HUES6 (cell line): Measurements from ENCODE around the gene F11R.
"Not testable (repeated sequence)": the region's sequence is repeated elsewhere in the genome, so short reads cannot be mapped to it uniquely, and the experiment has no call there.

ENCODE experiments used
- H3K27ac ChIP-seq: 2 replicates; pipeline ENCODE4 v1.7.0; 2013; ENCODE audit warnings: low read depth, mild to moderate bottlenecking, low read length, inconsistent platforms
- H3K27me3 ChIP-seq: 2 replicates; pipeline ENCODE4 v1.6.1; 2013; ENCODE audit warnings: low read length; ENCODE audit not compliant: control insufficient read depth, insufficient read depth
- H3K36me3 ChIP-seq: 2 replicates; pipeline ENCODE4 v1.6.1; 2013; ENCODE audit warnings: low read length; ENCODE audit not compliant: control insufficient read depth, insufficient read depth
- H3K4me1 ChIP-seq: 2 replicates; pipeline ENCODE4 v1.6.1; 2013; ENCODE audit warnings: low read length; ENCODE audit not compliant: control insufficient read depth, insufficient read depth
- H3K4me3 ChIP-seq: 2 replicates; pipeline ENCODE4 v1.5.1; 2013; ENCODE audit warnings: low read depth, low read length
- H3K9ac ChIP-seq: one replicate; pipeline ENCODE4 v1.6.1; 2013; ENCODE audit warnings: mild to moderate bottlenecking, low read length
- H3K9me3 ChIP-seq: 2 replicates; pipeline ENCODE4 v1.6.1; 2013; ENCODE audit warnings: low read depth, low read length; ENCODE audit not compliant: control insufficient read depth, insufficient read depth

Gene F11R

GRCh38 chr1:161039154-161039545, 18.2 kb upstream of the F11R start:
- no peaks in the 10 kb centered on the region for H3K27me3 ChIP-seq
- H3K36me3 ChIP-seq: peaks cover 35% of the 10 kb centered on the region
- H3K4me3 ChIP-seq: peak overlapping the region; percentile 83
- no peak overlapping the region for H3K27ac ChIP-seq
- H3K9me3 ChIP-seq: no peaks in the 10 kb centered on the region
- no peak overlapping the region for H3K9ac ChIP-seq
- peaks cover 10% of the 10 kb centered on the region; the same call in 1 of the 2 replicates for H3K4me1 ChIP-seq

- Histone ChIP-seq H3K9me3 (no peaks in the 10 kb centered on the region), H3K27ac (no peak within 1 kb of the TSS), H3K4me1 (peaks cover 10% of the 10 kb centered on the region; the same call in 1 of the 2 replicates), H3K4me3 (peak within 1 kb of the TSS; percentile 83), H3K9ac (peak within 1 kb of the TSS; percentile 68), H3K36me3 (peaks cover 35% of the 10 kb centered on the region), H3K27me3 (no peaks in the 10 kb centered on the region)
Measured at GRCh38 chr1:161038523-161039153, 17.7 kb upstream of the F11R start, which contains the start of gene TSTD1. Gene TSTD1 (minus strand): TSS chr1:161038964. CDS start chr1:161038889, 75 bp downstream.

GRCh38 chr1:161037661-161038522, 16.9 kb upstream of the F11R start:
- Histone ChIP-seq H3K36me3 (peaks cover 35% of the 10 kb centered on the region), H3K4me1 (peaks cover 10% of the 10 kb centered on the region; the same call in 1 of the 2 replicates), H3K27ac (no peak overlapping the region), H3K27me3 (no peaks in the 10 kb centered on the region), H3K9me3 (no peaks in the 10 kb centered on the region), H3K9ac (peak overlapping the region; percentile 68), H3K4me3 (peak overlapping the region; percentile 83)

- no peaks in the 10 kb centered on the region for H3K36me3 ChIP-seq
- H3K27me3 ChIP-seq: no peaks in the 10 kb centered on the region
- no peak overlapping the region for H3K9ac ChIP-seq
- peaks cover 10% of the 10 kb centered on the region; the same call in 1 of the 2 replicates for H3K4me1 ChIP-seq
- H3K4me3 ChIP-seq: no peak overlapping the region
- 0 out of 2 replicates have a peak, but pooled peaks cover 3% of the 10 kb centered on the region for H3K9me3 ChIP-seq
- H3K27ac ChIP-seq: no peak overlapping the region
Measured at GRCh38 chr1:161033751-161034150, 12.8 kb upstream of the F11R start.

GRCh38 chr1:161032409-161032808, 11.5 kb upstream of the F11R start:
- peaks cover 9% of the 10 kb centered on the region; the same call in 1 of the 2 replicates for H3K9me3 ChIP-seq
- H3K4me1 ChIP-seq: 0 out of 2 replicates have a peak, but pooled peaks cover 4% of the 10 kb centered on the region
- no peak overlapping the region for H3K27ac ChIP-seq
- no peaks in the 10 kb centered on the region for H3K36me3 ChIP-seq
- H3K4me3 ChIP-seq: no peak overlapping the region
- H3K9ac ChIP-seq: no peak overlapping the region
- no peaks in the 10 kb centered on the region for H3K27me3 ChIP-seq

- Histone ChIP-seq H3K9me3 (peaks cover 9% of the 10 kb centered on the region; the same call in 1 of the 2 replicates), H3K27ac (no peak overlapping the region), H3K4me1 (0 out of 2 replicates have a peak, but pooled peaks cover 4% of the 10 kb centered on the region)
Measured at GRCh38 chr1:161031874-161032273, 10.9 kb upstream of the F11R start.

GRCh38 chr1:161029466-161029865, 8.5 kb upstream of the F11R start:
- H3K4me3 ChIP-seq, H3K27me3 ChIP-seq, H3K4me1 ChIP-seq, H3K9me3 ChIP-seq, H3K27ac ChIP-seq, H3K9ac ChIP-seq, H3K36me3 ChIP-seq: not testable (repeated sequence)

More at GRCh38 chr1:161031874-161032273, 10.9 kb upstream of the F11R start:
- Histone ChIP-seq H3K36me3 (no peaks in the 10 kb centered on the region), H3K9ac (no peak overlapping the region), H3K27me3 (no peaks in the 10 kb centered on the region), H3K4me3 (no peak overlapping the region)

GRCh38 chr1:161026954-161027353, 6.0 kb upstream of the F11R start:
- not testable (repeated sequence) for H3K27ac ChIP-seq, H3K27me3 ChIP-seq, H3K36me3 ChIP-seq, H3K9ac ChIP-seq, H3K4me1 ChIP-seq, H3K9me3 ChIP-seq, H3K4me3 ChIP-seq

GRCh38 chr1:161022432-161022831, 1.5 kb upstream of the F11R start:
- H3K4me1 ChIP-seq: peaks cover 17% of the 10 kb centered on the region
- H3K36me3 ChIP-seq, H3K9me3 ChIP-seq, H3K4me3 ChIP-seq, H3K27ac ChIP-seq, H3K27me3 ChIP-seq, H3K9ac ChIP-seq: not testable (repeated sequence)

GRCh38 chr1:161021970-161022353, 1.0 kb upstream of the F11R start:
- H3K27ac ChIP-seq: 0 out of 2 replicates have a peak overlapping the region, but pooled peaks have one; percentile 57
- H3K36me3 ChIP-seq: no peaks in the 10 kb centered on the region; the same call in 1 of the 2 replicates
- H3K9me3 ChIP-seq: no peaks in the 10 kb centered on the region
- H3K4me1 ChIP-seq: peaks cover 20% of the 10 kb centered on the region
- H3K27me3 ChIP-seq: no peaks in the 10 kb centered on the region
- H3K9ac ChIP-seq: no peak overlapping the region
- H3K4me3 ChIP-seq: peak overlapping the region; percentile 90
